Mucosa of descending colon (tissue), 3 donors: ENCODE measurements around the gene NEDD4. TPM values are rescaled to one million over a fixed set of nuclear protein-coding genes. Genes with fewer than 3 reads are reported as not detected.

Experiments
- ATAC-seq: fragments of 200-7000 bp; cut with Tn5 transposase; one replicate; pipeline ENCODE4 v1.9.1; 2020; ENCODE audit warnings: mild to moderate bottlenecking, moderate library complexity
- DNase-seq, 3 donors: peaks; one replicate each; pipeline ENCODE4 v3.0.0-alpha.2; 2020
- H3K36me3 ChIP-seq: fragments of 200-600 bp; one replicate; pipeline ENCODE4 v1.8.0; 2021; ENCODE audit warnings: low read depth, mild to moderate bottlenecking
- H3K4me1 ChIP-seq: fragments of 200-600 bp; one replicate; pipeline ENCODE4 v1.8.0; 2021; ENCODE audit warnings: low read depth, mild to moderate bottlenecking
- H3K4me3 ChIP-seq: fragments of 200-600 bp; one replicate; pipeline ENCODE4 v1.8.0; 2021; ENCODE audit warnings: mild to moderate bottlenecking
- H3K9me3 ChIP-seq: fragments of 200-600 bp; one replicate; pipeline ENCODE4 v1.8.0; 2021; ENCODE audit warnings: mild to moderate bottlenecking
- intact Hi-C, 2 donors: fragments of 100-400 bp; cut with DNase I in 1 of 2; cut with micrococcal nuclease in 1 of 2; formaldehyde crosslinking; loops; one replicate each; pipeline versions ENCODE4 v1.11.0 to v1.11.1; 2022; cut with DNase I, micrococcal nuclease
- total RNA-seq, 3 donors: library from RNA; stranded (reverse); fragmentation: NEBNext Ultra II Directional in 2 of 3; extraction: Animal tissue kit (Norgen Biotek cat#: 25700) in 2 of 3; gene quantifications; one replicate each; pipeline versions ENCODE4 v1.2.1 to v1.2.4, GENCODE V29; 2021 to 2023
- TF ChIP-seq, protein P1 (sequence below): fragments of 200-600 bp; IDR thresholded peaks from one replicate; pipeline ENCODE4 v1.8.0; 2022; ENCODE audit warnings: antibody characterized with exemption, mild to moderate bottlenecking
- donor health status: DM: no; HTN: no; CAD: no; lungs with moderate emphysema.
- donor health status: DM: no; HTN: no; CAD: no.
- donor health status: DM: no; HTN: yes; CAD: no.

The NEDD4 gene
- total RNA-seq, 3 donors from 2014 or later: 9.3 to 21.5 (median 10.2) TPM

DNA sequence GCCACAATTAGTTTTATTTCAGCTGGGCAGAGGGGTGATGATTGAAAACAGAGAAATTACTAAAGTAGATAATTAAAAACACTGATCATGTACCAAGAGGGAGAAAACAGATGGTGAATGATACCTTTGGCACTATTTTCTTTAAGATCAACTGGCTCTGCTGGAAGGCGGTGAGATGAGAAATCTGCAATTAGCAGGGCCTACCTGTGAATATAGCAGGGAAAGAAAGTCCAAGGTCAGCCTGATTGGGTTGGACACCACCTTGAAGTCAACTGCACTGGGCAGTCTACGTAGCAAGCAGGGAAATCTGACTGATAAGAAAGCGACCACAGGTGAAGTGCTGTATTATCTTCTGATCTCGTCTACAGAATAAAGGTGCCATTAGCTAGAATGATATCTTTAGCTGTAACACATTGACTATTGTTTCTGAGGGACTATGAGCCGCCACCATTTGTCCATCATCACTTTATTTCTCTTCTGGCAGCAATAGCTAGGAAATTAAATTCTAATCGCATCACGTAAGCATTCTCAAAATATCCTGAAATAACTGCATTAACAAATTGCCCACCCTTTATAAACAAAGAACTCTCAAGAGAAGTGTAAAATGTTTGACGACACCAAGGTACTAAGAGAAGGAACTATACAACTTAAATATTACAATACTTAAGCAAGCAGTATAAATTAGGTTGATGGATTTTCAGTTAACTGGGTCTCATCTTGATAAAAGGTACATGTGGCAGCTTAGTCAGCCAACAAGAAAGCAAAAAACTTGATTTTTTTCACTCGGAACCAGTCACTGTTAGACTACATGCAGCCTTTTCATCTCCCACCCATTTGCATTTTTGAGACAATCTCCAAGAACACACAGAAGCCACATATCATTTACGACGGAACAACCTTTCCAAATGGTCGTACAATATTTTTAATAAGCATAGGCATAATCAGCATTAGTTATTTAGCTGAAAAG lies 1.3 kb downstream of the NEDD4 start:
- no peaks in the 10 kb centered on the region for H3K36me3 ChIP-seq
- intact Hi-C loops: no loop called here
- no peak for DNase-seq
- H3K9me3 ChIP-seq: no peaks in the 10 kb centered on the region
- TF ChIP-seq, protein P1, sequence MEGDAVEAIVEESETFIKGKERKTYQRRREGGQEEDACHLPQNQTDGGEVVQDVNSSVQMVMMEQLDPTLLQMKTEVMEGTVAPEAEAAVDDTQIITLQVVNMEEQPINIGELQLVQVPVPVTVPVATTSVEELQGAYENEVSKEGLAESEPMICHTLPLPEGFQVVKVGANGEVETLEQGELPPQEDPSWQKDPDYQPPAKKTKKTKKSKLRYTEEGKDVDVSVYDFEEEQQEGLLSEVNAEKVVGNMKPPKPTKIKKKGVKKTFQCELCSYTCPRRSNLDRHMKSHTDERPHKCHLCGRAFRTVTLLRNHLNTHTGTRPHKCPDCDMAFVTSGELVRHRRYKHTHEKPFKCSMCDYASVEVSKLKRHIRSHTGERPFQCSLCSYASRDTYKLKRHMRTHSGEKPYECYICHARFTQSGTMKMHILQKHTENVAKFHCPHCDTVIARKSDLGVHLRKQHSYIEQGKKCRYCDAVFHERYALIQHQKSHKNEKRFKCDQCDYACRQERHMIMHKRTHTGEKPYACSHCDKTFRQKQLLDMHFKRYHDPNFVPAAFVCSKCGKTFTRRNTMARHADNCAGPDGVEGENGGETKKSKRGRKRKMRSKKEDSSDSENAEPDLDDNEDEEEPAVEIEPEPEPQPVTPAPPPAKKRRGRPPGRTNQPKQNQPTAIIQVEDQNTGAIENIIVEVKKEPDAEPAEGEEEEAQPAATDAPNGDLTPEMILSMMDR: no peak
- ATAC-seq: no peak
- H3K4me3 ChIP-seq: no peak overlapping the region
- H3K4me1 ChIP-seq: peaks cover 11% of the 10 kb centered on the region

GRCh38 chr15:55990998-55991397 lies 2.4 kb downstream of the NEDD4 start:
- Histone ChIP-seq H3K36me3 (no peaks in the 10 kb centered on the region), H3K9me3 (no peaks in the 10 kb centered on the region), H3K4me1 (peaks cover 11% of the 10 kb centered on the region), H3K4me3 (no peak overlapping the region)
- ATAC-seq: no peak
- DNase-seq: no peak
- intact Hi-C loops: no loop called here
- TF ChIP-seq, protein P1: no peak

- intact Hi-C loops: no loop called here
- H3K4me3 ChIP-seq: no peak overlapping the region
- ATAC-seq: no peak
- H3K9me3 ChIP-seq: no peaks in the 10 kb centered on the region
- peaks cover 11% of the 10 kb centered on the region for H3K4me1 ChIP-seq
- DNase-seq: no peak
- TF ChIP-seq, protein P1: no peak
- no peaks in the 10 kb centered on the region for H3K36me3 ChIP-seq
These were observed 2.9 kb downstream of the NEDD4 start for GRCh38 chr15:55990516-55990915.

DNA sequence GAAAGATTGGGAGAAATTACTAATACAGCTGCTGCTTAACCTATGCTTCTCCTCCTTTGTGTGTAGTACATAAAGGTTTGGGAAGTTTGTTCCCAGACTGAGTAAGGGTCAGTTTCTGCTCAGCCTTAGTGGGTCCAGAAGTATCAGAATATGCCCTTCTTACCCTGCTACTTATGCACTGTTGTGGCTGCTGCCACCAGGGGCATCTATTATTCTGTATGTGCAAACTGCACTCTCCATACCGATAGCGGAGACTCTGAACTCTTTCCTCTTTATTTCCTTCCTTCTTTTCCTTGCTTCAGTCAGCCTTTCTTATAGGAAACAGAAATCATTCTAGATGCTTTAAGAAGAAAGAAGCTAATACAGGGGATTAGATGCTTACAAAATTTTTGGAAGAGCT lies 4.0 kb downstream of the NEDD4 start:
- H3K36me3 ChIP-seq: no peaks in the 10 kb centered on the region
- TF ChIP-seq, protein P1: no peak
- no peak overlapping the region for H3K4me3 ChIP-seq
- no peaks in the 10 kb centered on the region for H3K9me3 ChIP-seq
- peaks cover 11% of the 10 kb centered on the region for H3K4me1 ChIP-seq
- ATAC-seq: no peak
- DNase-seq: no peak
- intact Hi-C loops: no loop called here

DNA sequence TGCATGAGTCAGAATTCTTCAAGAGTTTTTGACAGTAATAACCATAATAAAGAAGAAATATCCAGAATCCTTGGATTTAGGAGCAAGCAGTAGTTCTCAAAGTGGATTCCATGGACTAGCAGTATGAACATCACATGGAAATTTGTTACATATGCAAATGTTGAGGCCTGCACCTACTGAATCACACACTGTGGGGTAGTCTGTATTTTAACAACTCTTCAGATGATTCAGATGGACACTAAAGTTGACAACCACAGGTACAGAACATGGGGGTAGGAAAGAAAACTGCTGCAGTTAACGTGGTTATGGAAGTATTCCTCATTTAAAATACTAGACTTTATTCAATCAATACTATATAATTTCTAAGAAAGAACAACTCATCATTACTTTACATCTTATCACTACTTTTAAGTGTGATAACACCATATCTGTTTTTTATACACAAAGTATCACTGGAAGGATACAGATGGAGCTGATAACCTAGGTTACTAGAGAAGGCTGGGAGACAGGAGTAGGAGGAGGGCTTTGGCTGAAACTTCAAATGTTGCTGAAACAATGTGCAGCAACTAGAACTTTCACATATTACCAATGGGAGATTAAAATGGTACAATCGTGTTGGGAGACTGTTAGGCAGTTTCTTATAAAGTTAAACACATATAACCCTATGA lies 11.7 kb downstream of the NEDD4 start:
- Histone ChIP-seq H3K4me1 (no peaks in the 10 kb centered on the region), H3K36me3 (no peaks in the 10 kb centered on the region), H3K9me3 (no peaks in the 10 kb centered on the region), H3K4me3 (no peak overlapping the region)
- intact Hi-C loops: no loop called here
- TF ChIP-seq, protein P1: no peak
- ATAC-seq (no peak), DNase-seq (no peak)
